SK-N-SH treated with all-trans-retinoic acid at 6 μM for 48 hours (cell line): Measurements from ENCODE around the gene TDRD15.

Source experiments
- ATAC-seq: fragments of 200-7000 bp; cut with Tn5 transposase; 3 replicates; pipeline ENCODE4 v1.9.1; 2020; ENCODE audit warnings: mild to moderate bottlenecking, moderate library complexity
- ARNTL ChIP-seq: fragments of 450-650 bp; formaldehyde crosslinking; IDR thresholded peaks from 2 replicates; pipeline ENCODE4 v1.5.0; 2020; ENCODE audit warnings: low read depth, mild to moderate bottlenecking, moderate library complexity, borderline replicate concordance
- BACH2 ChIP-seq: fragments of 250-450 bp; sonication (Bioruptor Pico); IDR thresholded peaks from 2 replicates; pipeline ENCODE4 v1.9.0; 2021; ENCODE audit warnings: mild to moderate bottlenecking, borderline replicate concordance
- CSDC2 ChIP-seq: fragments of 250-450 bp; sonication (Bioruptor Pico); IDR thresholded peaks from 2 replicates; pipeline ENCODE4 v1.5.0; 2020; ENCODE audit warnings: mild to moderate bottlenecking, moderate library complexity
- CSRNP3 ChIP-seq: fragments of 250-450 bp; sonication (Bioruptor Pico); IDR thresholded peaks from 2 replicates; pipeline ENCODE4 v1.5.1; 2021; ENCODE audit warnings: mild to moderate bottlenecking, moderate library complexity
- ESRRG ChIP-seq: fragments of 250-450 bp; sonication (Bioruptor Pico); IDR thresholded peaks from 2 replicates; pipeline ENCODE4 v1.6.1; 2021; ENCODE audit warnings: mild to moderate bottlenecking
- GLIS3 ChIP-seq: fragments of 250-450 bp; sonication (Bioruptor Pico); IDR thresholded peaks from 2 replicates; pipeline ENCODE4 v1.5.0; 2020; ENCODE audit warnings: mild to moderate bottlenecking, moderate library complexity
- ISL1 ChIP-seq: fragments of 250-450 bp; sonication (Bioruptor Pico); IDR thresholded peaks from 2 replicates; pipeline ENCODE4 v2.1.2; 2022; ENCODE audit warnings: mild to moderate bottlenecking, moderate library complexity
- OSR1 ChIP-seq: fragments of 250-450 bp; sonication (Bioruptor Pico); IDR thresholded peaks from 2 replicates; pipeline ENCODE4 v1.8.0; 2022; ENCODE audit warnings: moderate library complexity, mild to moderate bottlenecking, inconsistent platforms
- PATZ1 ChIP-seq: fragments of 250-450 bp; sonication (Bioruptor Pico); IDR thresholded peaks from 2 replicates; pipeline ENCODE4 v1.8.0; 2020; ENCODE audit warnings: mild to moderate bottlenecking, moderate library complexity, borderline replicate concordance
- POU6F1 ChIP-seq: fragments of 250-450 bp; sonication (Bioruptor Pico); IDR thresholded peaks from 2 replicates; pipeline ENCODE4 v1.8.0; 2021; ENCODE audit warnings: low read depth, mild to moderate bottlenecking, moderate library complexity, borderline replicate concordance
- PPARA ChIP-seq: fragments of 250-450 bp; sonication (Bioruptor Pico); IDR thresholded peaks from 2 replicates; pipeline ENCODE4 v1.5.0; 2020; ENCODE audit warnings: mild to moderate bottlenecking, borderline replicate concordance
- RARB ChIP-seq: fragments of 250-450 bp; sonication (Bioruptor Pico); IDR thresholded peaks from 2 replicates; pipeline ENCODE4 v1.8.0; 2021; ENCODE audit warnings: mild to moderate bottlenecking, moderate library complexity
- SNAI2 ChIP-seq: fragments of 250-450 bp; sonication (Bioruptor Pico); IDR thresholded peaks from 2 replicates; pipeline ENCODE4 v1.5.0; 2020; ENCODE audit warnings: mild to moderate bottlenecking, moderate library complexity
- TCF4 ChIP-seq: fragments of 250-450 bp; sonication (Bioruptor Pico); IDR thresholded peaks from 2 replicates; pipeline ENCODE4 v1.8.0; 2021; ENCODE audit warnings: mild to moderate bottlenecking, moderate library complexity, borderline replicate concordance
- TOX ChIP-seq: fragments of 250-450 bp; sonication (Bioruptor Pico); IDR thresholded peaks from 2 replicates; pipeline ENCODE4 v1.8.0; 2021; ENCODE audit warnings: mild to moderate bottlenecking, moderate library complexity, borderline replicate concordance
- ZC3H10 ChIP-seq: fragments of 250-450 bp; sonication (Bioruptor Pico); IDR thresholded peaks from 2 replicates; pipeline ENCODE4 v1.5.1; 2021; ENCODE audit warnings: mild to moderate bottlenecking, moderate library complexity
- ZFP3 ChIP-seq: fragments of 250-450 bp; sonication (Bioruptor Pico); IDR thresholded peaks from 2 replicates; pipeline ENCODE4 v1.5.0; 2020; ENCODE audit warnings: mild to moderate bottlenecking, moderate library complexity
- ZFP30 ChIP-seq: fragments of 450-650 bp; formaldehyde crosslinking; IDR thresholded peaks from 2 replicates; pipeline ENCODE4 v1.5.0; 2022; ENCODE audit warnings: mild to moderate bottlenecking, moderate library complexity
- ZNF70 ChIP-seq: fragments of 450-650 bp; formaldehyde crosslinking; IDR thresholded peaks from 2 replicates; pipeline ENCODE4 v1.5.0; 2020; ENCODE audit warnings: mild to moderate bottlenecking, moderate library complexity
- ZNF8 ChIP-seq: fragments of 450-650 bp; formaldehyde crosslinking; IDR thresholded peaks from 2 replicates; pipeline ENCODE4 v1.5.0; 2020; ENCODE audit warnings: mild to moderate bottlenecking, moderate library complexity
- TF ChIP-seq, protein P1 (sequence below): fragments of 250-450 bp; sonication (Bioruptor Pico); IDR thresholded peaks from 2 replicates; pipeline ENCODE4 v1.5.1; 2020; ENCODE audit warnings: low read depth, mild to moderate bottlenecking, moderate library complexity

TDRD15 gene

GRCh38 chr2:21102356-21102755, 21.4 kb upstream of the TDRD15 start:
- TF ChIP-seq, protein P1, sequence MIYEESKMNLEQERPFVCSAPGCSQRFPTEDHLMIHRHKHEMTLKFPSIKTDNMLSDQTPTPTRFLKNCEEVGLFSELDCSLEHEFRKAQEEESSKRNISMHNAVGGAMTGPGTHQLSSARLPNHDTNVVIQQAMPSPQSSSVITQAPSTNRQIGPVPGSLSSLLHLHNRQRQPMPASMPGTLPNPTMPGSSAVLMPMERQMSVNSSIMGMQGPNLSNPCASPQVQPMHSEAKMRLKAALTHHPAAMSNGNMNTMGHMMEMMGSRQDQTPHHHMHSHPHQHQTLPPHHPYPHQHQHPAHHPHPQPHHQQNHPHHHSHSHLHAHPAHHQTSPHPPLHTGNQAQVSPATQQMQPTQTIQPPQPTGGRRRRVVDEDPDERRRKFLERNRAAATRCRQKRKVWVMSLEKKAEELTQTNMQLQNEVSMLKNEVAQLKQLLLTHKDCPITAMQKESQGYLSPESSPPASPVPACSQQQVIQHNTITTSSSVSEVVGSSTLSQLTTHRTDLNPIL = no peak
- TF ChIP-seq ZC3H10 (no peak), TOX (CRISPR knock-in tag) (no peak), ZNF8 (no peak), PPARA (CRISPR knock-in tag) (no peak), OSR1 (no peak), GLIS3 (CRISPR knock-in tag) (no peak), BACH2 (CRISPR knock-in tag) (no peak), SNAI2 (CRISPR knock-in tag) (no peak), TCF4 (CRISPR knock-in tag) (no peak), POU6F1 (CRISPR knock-in tag) (no peak), RARB (CRISPR knock-in tag) (no peak), ARNTL (CRISPR knock-in tag) (no peak), CSDC2 (no peak), ZFP30 (CRISPR knock-in tag) (no peak), CSRNP3 (CRISPR knock-in tag) (no peak), ISL1 (no peak), ZFP3 (CRISPR knock-in tag) (no peak)
- TF ChIP-seq, all 23 proteins: peak for 0
- ATAC-seq = no peak

DNA sequence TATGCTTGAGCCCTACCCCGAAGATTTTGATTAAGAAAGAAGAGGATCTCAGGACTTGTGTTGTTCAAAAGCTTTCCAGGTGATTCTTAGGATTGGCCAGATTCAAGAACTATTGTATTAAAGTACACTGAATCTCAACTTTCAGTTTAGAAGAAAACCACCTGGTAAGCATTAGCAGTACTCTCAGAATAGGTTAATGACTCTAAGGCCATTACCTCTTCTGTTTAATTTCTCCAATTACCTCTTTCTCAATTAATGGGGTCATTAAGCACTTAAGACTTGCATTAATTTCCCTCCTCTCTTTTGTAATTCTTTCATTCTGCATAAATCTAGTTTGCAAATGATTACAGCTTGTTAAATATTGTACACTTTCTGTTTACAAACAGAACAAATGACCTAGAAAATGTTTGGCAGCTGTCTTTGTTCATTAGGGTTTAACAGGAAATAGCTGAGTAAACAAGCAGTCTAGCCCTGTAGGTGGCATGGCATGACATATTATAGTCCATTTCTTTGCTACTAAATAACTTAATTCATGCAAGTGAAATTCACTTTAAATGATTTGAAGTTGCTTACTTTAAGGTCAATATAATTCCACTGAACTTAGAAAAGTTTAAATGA, 20.4 kb upstream of the TDRD15 start:
- no peak for TF ChIP-seq ZC3H10
- TF ChIP-seq TOX (CRISPR knock-in tag) = no peak
- no peak for TF ChIP-seq ESRRG
- no peak for TF ChIP-seq ZFP30 (CRISPR knock-in tag)
- no peak for TF ChIP-seq OSR1
- TF ChIP-seq BACH2 (CRISPR knock-in tag) = no peak
- TF ChIP-seq CSDC2 = no peak
- no peak for TF ChIP-seq POU6F1 (CRISPR knock-in tag)
- TF ChIP-seq GLIS3 (CRISPR knock-in tag) = no peak
- TF ChIP-seq PPARA (CRISPR knock-in tag) = no peak
- TF ChIP-seq PATZ1 (CRISPR knock-in tag) = no peak
- TF ChIP-seq, protein P1 = no peak
- TF ChIP-seq ZNF70 (CRISPR knock-in tag) = no peak
- ATAC-seq = no peak
